Vagina (tissue), 2 donors: ENCODE measurements around the gene PRF1.

Experiments used
- POLR2A ChIP-seq, 2 donors: fragments of 450-650 bp; IDR thresholded peaks; one replicate each; pipeline ENCODE4 v1.6.1; 2017; ENCODE audit warnings: antibody characterized with exemption in 2 of 2, mild to moderate bottlenecking in 2 of 2, moderate library complexity in 2 of 2
- POLR2AphosphoS5 ChIP-seq, 2 donors: sonication (generic); formaldehyde crosslinking; IDR thresholded peaks; one replicate each; pipeline ENCODE4 v1.9.0; 2017; ENCODE audit warnings: antibody characterized with exemption in 2 of 2, mild to moderate bottlenecking in 2 of 2, low read depth in 1 of 2; ENCODE audit not compliant: insufficient read depth in 1 of 2
- TF ChIP-seq, protein P1 (sequence below), 3 experiments: fragments of 450-650 bp in 2 of 3; fragments of 200-600 bp in 1 of 3; sonication (generic) in 1 of 3; IDR thresholded peaks; one replicate each; pipeline ENCODE4 v1.5.1; 2017 to 2019; ENCODE audit warnings: antibody characterized with exemption in 3 of 3, mild to moderate bottlenecking in 2 of 3, moderate library complexity in 2 of 3

GRCh38 chr10:70595566-70596016 lies 7.0 kb downstream of the PRF1 start:
- TF ChIP-seq, protein P1, sequence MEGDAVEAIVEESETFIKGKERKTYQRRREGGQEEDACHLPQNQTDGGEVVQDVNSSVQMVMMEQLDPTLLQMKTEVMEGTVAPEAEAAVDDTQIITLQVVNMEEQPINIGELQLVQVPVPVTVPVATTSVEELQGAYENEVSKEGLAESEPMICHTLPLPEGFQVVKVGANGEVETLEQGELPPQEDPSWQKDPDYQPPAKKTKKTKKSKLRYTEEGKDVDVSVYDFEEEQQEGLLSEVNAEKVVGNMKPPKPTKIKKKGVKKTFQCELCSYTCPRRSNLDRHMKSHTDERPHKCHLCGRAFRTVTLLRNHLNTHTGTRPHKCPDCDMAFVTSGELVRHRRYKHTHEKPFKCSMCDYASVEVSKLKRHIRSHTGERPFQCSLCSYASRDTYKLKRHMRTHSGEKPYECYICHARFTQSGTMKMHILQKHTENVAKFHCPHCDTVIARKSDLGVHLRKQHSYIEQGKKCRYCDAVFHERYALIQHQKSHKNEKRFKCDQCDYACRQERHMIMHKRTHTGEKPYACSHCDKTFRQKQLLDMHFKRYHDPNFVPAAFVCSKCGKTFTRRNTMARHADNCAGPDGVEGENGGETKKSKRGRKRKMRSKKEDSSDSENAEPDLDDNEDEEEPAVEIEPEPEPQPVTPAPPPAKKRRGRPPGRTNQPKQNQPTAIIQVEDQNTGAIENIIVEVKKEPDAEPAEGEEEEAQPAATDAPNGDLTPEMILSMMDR (IDR thresholded peaks at IDR 0.05) = no peak
- TF ChIP-seq POLR2AphosphoS5 (IDR thresholded peaks at IDR 0.05; ENCODE audit: insufficient read depth in 1 of 2, low read depth in 1 of 2) (no peak), POLR2A (IDR thresholded peaks at IDR 0.05) (no peak)
